HUES64 (cell line): ENCODE data around the gene CXXC4.

Experiments used
- H3K27ac ChIP-seq: 2 replicates; pipeline ENCODE4 v1.7.0; 2013; ENCODE audit warnings: low read depth, low read length, inconsistent platforms
- H3K27me3 ChIP-seq: 2 replicates; pipeline ENCODE4 v1.6.1; 2013; ENCODE audit warnings: mild to moderate bottlenecking, low read length; ENCODE audit not compliant: insufficient read depth
- H3K36me3 ChIP-seq: 2 replicates; pipeline ENCODE4 v1.6.1; 2013; ENCODE audit warnings: mild to moderate bottlenecking, low read length; ENCODE audit not compliant: insufficient read depth
- H3K4me1 ChIP-seq: 2 replicates; pipeline ENCODE4 v1.6.1; 2013; ENCODE audit warnings: mild to moderate bottlenecking, low read length, moderate library complexity; ENCODE audit not compliant: insufficient read depth
- H3K4me3 ChIP-seq: 2 replicates; pipeline ENCODE4 v1.5.1; 2013; ENCODE audit warnings: mild to moderate bottlenecking, low read length, moderate library complexity
- H3K9ac ChIP-seq: 2 replicates; pipeline ENCODE4 v1.6.1; 2013; ENCODE audit warnings: mild to moderate bottlenecking, low read depth, low read length
- H3K9me3 ChIP-seq: 2 replicates; pipeline ENCODE4 v1.6.1; 2013; ENCODE audit warnings: low read depth, low read length; ENCODE audit not compliant: insufficient read depth
- WGBS: fragments of 150-250, 120-280 bp; methylation state at CpG from one replicate; pipeline ENCODE4 v1.1.7; 2013; ENCODE audit warnings: missing lambda C conversion rate; 5-methylcytosine and 5-hydroxymethylcytosine counted together

Gene CXXC4

DNA sequence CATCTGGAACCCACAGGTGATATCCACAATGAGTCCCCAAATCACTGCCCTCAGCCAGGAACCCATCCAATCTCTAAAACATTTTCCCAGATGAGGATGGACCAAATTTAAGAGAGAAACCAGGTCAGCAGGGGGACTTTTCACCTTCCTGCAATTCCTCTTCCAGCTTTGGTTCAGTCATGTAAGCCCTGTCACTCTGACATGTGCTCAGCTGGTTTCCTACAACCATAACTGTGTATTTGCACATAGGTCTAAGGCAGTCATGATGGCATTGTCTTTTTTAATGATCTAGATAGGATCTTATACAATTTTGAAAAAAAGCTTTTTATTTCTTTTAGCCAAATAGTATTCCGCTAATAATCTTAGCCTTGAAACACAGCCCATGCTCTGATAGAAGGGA lies 6.5 kb downstream of the CXXC4 start:
- WGBS, result no CpG with 5 or more reads among the region's 1 CpG

DNA sequence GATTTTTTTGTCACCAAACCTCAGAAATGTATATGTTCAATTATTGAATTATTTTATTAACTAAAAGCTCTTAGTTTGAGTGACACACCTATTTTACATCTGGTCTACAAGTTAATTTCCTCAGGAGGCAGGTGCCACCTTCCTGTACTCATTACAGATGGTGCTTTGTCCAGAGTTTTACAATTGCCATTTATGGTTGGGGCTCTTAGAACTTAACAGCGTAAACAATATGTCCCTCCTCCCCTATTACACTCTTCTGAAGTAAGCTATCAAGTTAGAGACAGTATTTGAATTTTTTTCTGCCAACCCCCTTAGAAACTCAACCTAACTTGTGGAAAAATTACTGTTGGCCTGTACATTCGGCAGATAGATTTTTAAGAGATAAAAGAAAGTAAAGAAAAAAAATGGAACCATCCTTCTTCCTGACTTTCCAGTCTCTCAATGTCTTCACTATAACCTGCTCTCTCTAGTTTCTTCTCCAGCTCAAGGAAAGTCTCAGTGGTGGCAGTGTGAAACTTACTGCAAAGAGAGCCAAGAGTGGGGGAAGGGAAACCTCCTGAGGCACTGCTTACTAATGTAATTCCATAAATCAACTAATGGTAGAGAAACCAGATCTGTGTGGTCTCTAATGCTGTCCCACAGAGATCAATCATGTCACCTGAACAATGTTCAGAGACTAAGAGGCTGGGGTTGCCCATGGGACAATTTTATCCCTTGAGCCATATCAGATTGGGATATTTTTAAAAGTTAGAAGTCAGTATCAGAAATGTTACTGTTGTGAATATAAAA lies 7.8 kb downstream of the CXXC4 start:
- 69% methylated on average over 1 of the region's 2 CpGs for WGBS

More for the DNA sequence above, 6.5 kb downstream of the CXXC4 start:
- Histone ChIP-seq H3K4me3 (no peak overlapping the region), H3K27ac (no peak overlapping the region), H3K36me3 (no peaks in the 10 kb centered on the region), H3K4me1 (peaks cover 48% of the 10 kb centered on the region), H3K9me3 (no peaks in the 10 kb centered on the region), H3K9ac (no peak overlapping the region), H3K27me3 (no peaks in the 10 kb centered on the region; the same call in 1 of the 2 replicates)

DNA sequence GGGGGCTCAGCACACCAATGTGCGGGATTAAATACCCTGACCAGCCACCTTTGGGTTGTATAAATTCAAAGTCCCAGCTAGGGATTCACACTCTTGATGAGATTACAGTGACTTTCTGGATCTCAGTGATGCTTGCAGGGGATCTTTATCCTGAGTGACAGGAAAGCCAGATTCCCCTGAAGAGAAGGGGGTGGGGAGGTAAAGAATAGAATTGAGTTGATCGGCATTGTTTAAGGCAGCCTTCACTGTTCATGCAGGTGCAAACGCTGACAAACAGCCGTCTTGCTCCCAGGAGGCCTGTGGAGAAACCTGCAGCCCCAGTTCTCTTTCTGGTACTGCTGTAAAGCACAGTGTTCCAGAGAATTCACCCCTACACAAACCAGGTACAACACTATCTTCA lies 19.0 kb downstream of the CXXC4 start:
- Histone ChIP-seq H3K27me3 (no peaks in the 10 kb centered on the region), H3K4me1 (peaks cover 22% of the 10 kb centered on the region), H3K27ac (peak overlapping the region; percentile 28), H3K9ac (no peak overlapping the region; the same call in 1 of the 2 replicates), H3K9me3 (no peaks in the 10 kb centered on the region), H3K4me3 (no peak overlapping the region), H3K36me3 (no peaks in the 10 kb centered on the region)
- 42% methylated on average over 4 of the region's 4 CpGs for WGBS

More for the DNA sequence above, 7.8 kb downstream of the CXXC4 start:
- no peak overlapping the region for H3K9ac ChIP-seq
- no peaks in the 10 kb centered on the region for H3K9me3 ChIP-seq
- peaks cover 38% of the 10 kb centered on the region for H3K4me1 ChIP-seq
- H3K27ac ChIP-seq, result no peak overlapping the region
- no peak overlapping the region for H3K4me3 ChIP-seq
- H3K36me3 ChIP-seq, result no peaks in the 10 kb centered on the region
- H3K27me3 ChIP-seq, result no peaks in the 10 kb centered on the region

DNA sequence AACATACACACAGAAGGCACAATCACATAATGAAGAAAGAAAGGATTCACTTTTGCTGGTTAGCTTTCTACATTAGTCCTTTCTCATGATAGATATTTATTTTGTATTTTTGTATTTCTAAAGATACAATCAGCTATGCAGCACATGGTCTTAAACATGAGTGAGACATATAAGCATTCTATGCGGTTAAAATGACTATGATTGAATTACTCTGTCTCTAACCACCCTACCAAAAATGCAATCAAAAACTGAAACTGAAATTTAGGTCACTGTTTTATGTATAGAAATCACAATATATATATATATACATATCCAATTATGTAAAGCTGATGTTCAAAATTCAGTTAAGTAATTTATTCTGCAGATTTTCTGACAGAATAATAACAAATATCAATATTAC lies 21.9 kb downstream of the CXXC4 start:
- no peaks in the 10 kb centered on the region for H3K27me3 ChIP-seq
- H3K27ac ChIP-seq, result no peak overlapping the region
- no peak overlapping the region for H3K9ac ChIP-seq
- no peaks in the 10 kb centered on the region for H3K9me3 ChIP-seq
- no peaks in the 10 kb centered on the region for H3K36me3 ChIP-seq
- WGBS, result no CpG with 5 or more reads among the region's 1 CpG
- H3K4me1 ChIP-seq, result peaks cover 24% of the 10 kb centered on the region
- H3K4me3 ChIP-seq, result no peak overlapping the region

DNA sequence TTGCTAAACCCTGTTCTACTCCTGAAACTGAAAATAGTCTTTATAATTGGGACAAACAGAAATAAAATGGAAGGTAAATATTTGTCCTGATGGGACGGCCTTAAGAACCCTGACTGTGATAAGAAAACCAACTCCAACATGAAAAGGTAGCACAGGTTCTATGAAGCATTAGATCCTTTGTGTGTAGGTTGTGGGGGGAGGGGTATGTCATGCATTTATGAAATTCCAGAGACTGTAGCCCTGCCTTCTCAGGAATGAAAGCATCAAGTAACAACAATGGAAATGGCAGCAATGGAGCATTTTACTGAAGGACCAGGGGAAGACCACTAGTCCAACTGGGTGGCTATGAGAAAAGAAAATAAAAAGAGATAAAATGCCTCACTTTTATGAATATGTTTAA lies 23.9 kb downstream of the CXXC4 start:
- WGBS, result 92% methylated on average over 1 of the region's 1 CpG
- no peaks in the 10 kb centered on the region for H3K9me3 ChIP-seq
- H3K9ac ChIP-seq, result no peak overlapping the region
- peaks cover 18% of the 10 kb centered on the region for H3K4me1 ChIP-seq
- H3K27ac ChIP-seq, result 0 out of 2 replicates have a peak overlapping the region, but pooled peaks have one; percentile 40
- no peaks in the 10 kb centered on the region for H3K27me3 ChIP-seq
- no peak overlapping the region for H3K4me3 ChIP-seq
- no peaks in the 10 kb centered on the region for H3K36me3 ChIP-seq

DNA sequence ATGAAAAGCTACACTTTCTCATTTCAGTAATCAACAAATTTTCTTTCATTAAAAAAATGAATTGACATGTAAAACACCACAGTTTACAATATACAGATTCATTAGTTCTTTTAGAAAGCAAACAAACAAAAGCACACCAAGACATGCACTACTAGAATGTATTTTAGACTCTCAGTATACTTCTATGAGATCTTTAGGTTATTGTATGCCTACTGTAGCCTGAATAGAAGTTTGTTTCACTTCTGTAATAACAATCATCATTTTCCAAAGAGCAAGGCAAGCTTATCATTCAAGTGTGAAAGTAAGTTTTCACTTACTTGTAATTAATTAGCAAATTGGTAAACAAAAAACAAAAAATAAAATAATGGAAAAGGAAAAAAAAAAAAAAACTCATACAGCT lies 24.9 kb downstream of the CXXC4 start:
- Histone ChIP-seq H3K9ac (no peak overlapping the region), H3K4me1 (peaks cover 9% of the 10 kb centered on the region)

DNA sequence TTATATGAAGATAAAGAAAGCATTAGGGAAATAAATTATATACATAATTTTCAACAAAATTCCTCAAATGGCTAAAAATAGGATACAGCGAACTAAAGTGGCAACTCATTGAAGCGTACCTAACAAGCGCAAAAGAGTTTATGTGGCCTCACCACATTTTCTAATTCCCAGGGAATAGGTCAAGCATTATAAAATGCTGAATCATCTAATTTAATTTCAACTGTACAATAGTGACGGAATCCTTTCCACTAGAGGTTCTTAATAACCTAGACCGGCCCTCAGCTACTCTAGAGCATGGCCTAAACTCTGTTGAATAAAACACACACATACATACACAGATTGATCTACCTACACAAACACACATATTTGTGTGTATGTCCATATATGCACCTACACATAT lies 29.1 kb downstream of the CXXC4 start:
- H3K9me3 ChIP-seq, result no peaks in the 10 kb centered on the region
- H3K36me3 ChIP-seq, result no peaks in the 10 kb centered on the region
- no peak overlapping the region for H3K4me3 ChIP-seq
- 97% methylated on average over 5 of the region's 5 CpGs for whole genome bisulfite sequencing
- H3K9ac ChIP-seq, result no peak overlapping the region
- no peak overlapping the region for H3K27ac ChIP-seq
- H3K4me1 ChIP-seq, result peaks cover 2% of the 10 kb centered on the region; the same call in 1 of the 2 replicates
- H3K27me3 ChIP-seq, result no peaks in the 10 kb centered on the region

More for the DNA sequence above, 24.9 kb downstream of the CXXC4 start:
- H3K27ac ChIP-seq, result no peak overlapping the region
- H3K27me3 ChIP-seq, result no peaks in the 10 kb centered on the region
- H3K36me3 ChIP-seq, result no peaks in the 10 kb centered on the region
- H3K9me3 ChIP-seq, result no peaks in the 10 kb centered on the region
- no peak overlapping the region for H3K4me3 ChIP-seq

DNA sequence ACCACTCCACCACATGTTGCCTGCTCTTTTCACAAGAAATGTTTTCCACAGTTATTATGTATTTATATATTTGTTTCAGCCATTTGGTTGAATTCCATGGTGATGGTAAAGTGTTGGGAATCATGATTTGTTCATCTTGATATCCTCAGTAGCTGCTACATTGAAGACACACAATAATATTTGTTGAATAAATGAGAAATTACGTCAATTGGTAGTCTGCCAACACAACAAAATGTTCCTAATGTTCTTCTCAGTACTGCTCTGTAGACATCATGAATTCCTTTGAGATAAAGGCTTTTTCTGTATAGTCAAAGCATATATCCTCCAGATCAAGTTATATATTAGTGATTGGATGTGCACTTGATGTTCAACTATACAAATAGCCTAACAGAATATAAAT lies 29.5 kb downstream of the CXXC4 start:
- Histone ChIP-seq H3K4me3 (no peak overlapping the region), H3K9me3 (no peaks in the 10 kb centered on the region), H3K36me3 (no peaks in the 10 kb centered on the region), H3K4me1 (peaks cover 2% of the 10 kb centered on the region; the same call in 1 of the 2 replicates), H3K27me3 (no peaks in the 10 kb centered on the region), H3K9ac (no peak overlapping the region), H3K27ac (no peak overlapping the region)
- WGBS, result 67% methylated on average over 1 of the region's 1 CpG

DNA sequence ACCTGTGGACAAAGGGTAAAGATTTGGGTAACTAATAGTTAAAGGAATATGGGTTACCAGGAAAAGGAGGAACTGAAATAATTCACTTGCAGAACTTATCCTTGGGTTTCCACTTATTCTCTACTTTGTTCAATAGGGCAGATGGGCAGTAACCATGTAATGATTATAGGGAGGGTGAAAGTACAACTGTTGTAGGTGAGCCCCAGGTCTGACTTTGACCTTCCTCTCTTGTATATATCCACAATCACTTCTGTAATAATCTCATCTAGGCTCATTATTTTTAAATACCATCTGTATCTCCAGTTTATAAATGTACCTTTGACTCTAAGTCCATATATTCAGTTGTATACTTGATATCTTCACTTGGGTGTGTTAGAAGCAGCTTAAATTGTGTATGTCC lies 32.1 kb downstream of the CXXC4 start:
- Histone ChIP-seq H3K27ac (no peak overlapping the region), H3K36me3 (no peaks in the 10 kb centered on the region), H3K27me3 (no peaks in the 10 kb centered on the region), H3K4me1 (peaks cover 2% of the 10 kb centered on the region; the same call in 1 of the 2 replicates), H3K4me3 (no peak overlapping the region), H3K9me3 (no peaks in the 10 kb centered on the region), H3K9ac (no peak overlapping the region)

DNA sequence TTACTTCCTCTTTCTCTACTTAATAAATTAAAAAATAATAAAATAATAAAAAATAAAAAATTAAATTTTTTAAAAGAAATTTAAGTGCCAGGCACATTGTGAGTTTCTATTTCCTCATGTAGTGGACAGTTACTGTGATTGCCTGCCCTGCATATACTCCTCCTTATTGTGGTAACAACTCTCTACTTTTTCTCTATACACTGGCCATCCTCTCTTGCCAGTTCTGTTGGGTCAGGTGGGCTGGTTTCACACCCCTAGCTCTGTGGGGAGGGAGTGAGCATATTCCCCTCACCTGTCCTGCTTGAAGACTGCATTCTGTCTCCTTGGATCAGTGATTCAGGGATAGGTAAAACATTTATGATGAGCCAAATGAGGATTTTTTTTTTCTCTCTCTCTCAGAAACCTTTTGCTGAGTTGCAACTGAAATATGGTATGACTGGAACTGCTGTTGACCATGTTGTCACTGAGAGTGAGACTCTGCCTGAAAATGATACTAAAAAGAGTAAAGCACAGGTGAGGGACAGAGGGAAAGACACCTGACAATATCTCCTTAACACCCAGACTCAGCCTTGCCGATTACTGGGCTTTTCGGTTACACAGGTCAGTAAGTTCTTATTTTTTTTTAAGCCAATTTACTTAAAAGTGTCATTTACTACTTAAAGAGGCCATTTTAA lies 37.2 kb downstream of the CXXC4 start:
- Histone ChIP-seq H3K4me3 (no peak overlapping the region), H3K9me3 (no peaks in the 10 kb centered on the region), H3K27ac (no peak overlapping the region), H3K9ac (no peak overlapping the region), H3K4me1 (peaks cover 2% of the 10 kb centered on the region; the same call in 1 of the 2 replicates), H3K27me3 (no peaks in the 10 kb centered on the region), H3K36me3 (no peaks in the 10 kb centered on the region)
- WGBS, result 50% methylated on average over 2 of the region's 2 CpGs

DNA sequence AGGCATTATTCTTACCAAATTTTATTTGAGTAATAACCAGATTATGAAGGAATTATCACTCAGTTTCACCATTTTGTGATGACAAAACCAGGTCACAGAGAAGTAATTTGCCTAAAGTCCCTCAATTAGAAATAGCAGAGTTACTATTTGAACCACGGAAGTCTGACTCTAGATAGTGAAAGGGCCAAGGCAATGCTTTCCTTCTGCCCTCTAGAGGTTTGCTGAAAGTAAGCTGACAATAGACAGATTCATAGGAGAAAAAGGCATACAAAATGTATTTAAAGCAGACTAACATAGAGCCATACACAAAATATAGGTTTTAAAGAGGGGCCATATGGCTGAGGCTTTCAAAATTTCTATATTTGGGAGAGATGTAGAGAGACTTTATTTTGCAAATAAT lies 43.1 kb downstream of the CXXC4 start:
- Histone ChIP-seq H3K4me3 (no peak overlapping the region), H3K9ac (no peak overlapping the region), H3K9me3 (no peaks in the 10 kb centered on the region), H3K27ac (no peak overlapping the region), H3K36me3 (no peaks in the 10 kb centered on the region), H3K4me1 (peaks cover 19% of the 10 kb centered on the region; the same call in 1 of the 2 replicates), H3K27me3 (no peaks in the 10 kb centered on the region)
- 47% methylated on average over 1 of the region's 1 CpG for WGBS
